SK-N-SH (cell line): ENCODE results near the gene ZMIZ1. TPM values are rescaled to one million over a fixed set of nuclear protein-coding genes. Genes with fewer than 3 reads are reported as not detected.
A peak's percentile ranks its signal among the peaks of the same experiment; 100 is the strongest.

ENCODE experiments used
- CTCF ChIA-PET: fragments of 300-600, 350-600 bp; formaldehyde crosslinking; extraction: SDS; loops from one replicate; lab custom pipeline; 2021; lab: Yijun Ruan, JAX
- POLR2A ChIA-PET: fragments of 350-600 bp; sonication (Branson Sonifier 250); formaldehyde crosslinking; extraction: SDS; loops from one replicate; lab custom pipeline; 2020; ENCODE audit warnings: antibody characterized with exemption, inconsistent platforms; lab: Yijun Ruan, JAX
- DNase-seq: peaks from one replicate; pipeline ENCODE4 v3.0.0; 2012
- H2AFZ ChIP-seq: fragments of 200-600 bp; sonication (generic); 2 replicates; pipeline ENCODE4 v1.8.1; 2016; ENCODE audit warnings: antibody characterized with exemption, mild to moderate bottlenecking, low read depth
- H3F3A ChIP-seq: fragments of 200-600 bp; sonication (generic); replicated peaks from 2 replicates; pipeline ENCODE3; 2016; ENCODE audit warnings: antibody characterized with exemption, mild to moderate bottlenecking; ENCODE audit not compliant: insufficient read depth
- H3K27ac ChIP-seq, 2 experiments: fragments of 200-500 bp in 1 of 2; fragments of 200-600 bp in 1 of 2; sonication (Bioruptor generic) in 1 of 2; sonication (generic), shearing (Covaris generic) in 1 of 2; 2 replicates each; pipeline versions ENCODE4 v1.5.1 to v1.6.1; 2014 to 2016; ENCODE audit warnings: low read depth in 2 of 2, inconsistent platforms in 1 of 2, low read length in 1 of 2, mild to moderate bottlenecking in 1 of 2, mixed read lengths in 1 of 2
- H3K27me3 ChIP-seq: fragments of 200-600 bp; sonication (generic), shearing (Covaris generic); 2 replicates; pipeline ENCODE4 v1.6.1; 2016; ENCODE audit warnings: mixed run types; ENCODE audit not compliant: insufficient read depth
- H3K36me3 ChIP-seq, 2 experiments: fragments of 200-500 bp in 1 of 2; fragments of 200-600 bp in 1 of 2; sonication (Bioruptor generic) in 1 of 2; sonication (generic) in 1 of 2; replicated peaks in 1 of 2; 2 replicates each; pipeline versions ENCODE3 to v1.5.1; 2014 to 2016; ENCODE audit warnings: low read length in 1 of 2, mild to moderate bottlenecking in 1 of 2; ENCODE audit not compliant: insufficient read depth in 2 of 2, control insufficient read depth in 1 of 2
- H3K4me1 ChIP-seq, 2 experiments: fragments of 200-500 bp in 1 of 2; fragments of 200-600 bp in 1 of 2; sonication (Bioruptor generic) in 1 of 2; sonication (generic), shearing (Covaris generic) in 1 of 2; 2 replicates each; pipeline versions ENCODE4 v1.5.1 to v1.6.1; 2014 to 2016; ENCODE audit warnings: low read depth in 1 of 2, low read length in 1 of 2, mixed run types in 1 of 2; ENCODE audit not compliant: insufficient read depth in 2 of 2, control insufficient read depth in 1 of 2
- H3K4me2 ChIP-seq: fragments of 200-600 bp; sonication (generic), shearing (Covaris generic); 2 replicates; pipeline ENCODE4 v1.6.1; 2017; ENCODE audit warnings: mixed run types
- H3K4me3 ChIP-seq, 2 experiments: fragments of 200-500 bp in 1 of 2; fragments of 200-600 bp in 1 of 2; sonication (Bioruptor generic) in 1 of 2; sonication (generic), shearing (Covaris generic) in 1 of 2; 2 replicates each; pipeline versions ENCODE4 v1.5.1 to v1.8.1; 2014 to 2016; ENCODE audit warnings: low read depth in 2 of 2, inconsistent platforms in 1 of 2, low read length in 1 of 2, mild to moderate bottlenecking in 1 of 2, mixed read lengths in 1 of 2, moderate library complexity in 1 of 2
- H3K79me2 ChIP-seq: fragments of 200-600 bp; sonication (generic); 2 replicates; pipeline ENCODE4 v1.8.1; 2017; ENCODE audit warnings: mild to moderate bottlenecking; ENCODE audit not compliant: insufficient read depth
- H3K9ac ChIP-seq: fragments of 200-600 bp; sonication (generic); 2 replicates; pipeline ENCODE4 v1.6.1; 2017; ENCODE audit warnings: mixed run types
- H3K9me2 ChIP-seq: fragments of 200-600 bp; sonication (generic); 2 replicates; pipeline ENCODE4 v1.6.1; 2017; ENCODE audit warnings: mixed run types
- H3K9me3 ChIP-seq: fragments of 200-600 bp; sonication (generic); 2 replicates; pipeline ENCODE4 v1.6.1; 2017; ENCODE audit warnings: mixed run types, mild to moderate bottlenecking, moderate library complexity
- H4K20me1 ChIP-seq: fragments of 200-600 bp; sonication (generic); 2 replicates; pipeline ENCODE4 v1.6.1; 2017; ENCODE audit warnings: mild to moderate bottlenecking, mixed run types; ENCODE audit not compliant: insufficient read depth
- CHD2 ChIP-seq: fragments of 150-350 bp; IDR thresholded peaks from 2 replicates; pipeline ENCODE4 v1.6.1; 2018; ENCODE audit warnings: low read length; ENCODE audit not compliant: partially characterized antibody
- ELF1 ChIP-seq: IDR thresholded peaks from 2 replicates; pipeline ENCODE4 v1.4.0; 2012
- EP300 ChIP-seq, 2 experiments: IDR thresholded peaks; 2 replicates each; pipeline versions ENCODE4 v1.4.0 to v1.6.1; 2012; ENCODE audit warnings: borderline replicate concordance in 1 of 2, low read depth in 1 of 2, low read length in 1 of 2
- FOXJ3 ChIP-seq: sonication (generic); formaldehyde crosslinking; IDR thresholded peaks from 2 replicates; pipeline ENCODE4 v1.5.1; 2020; ENCODE audit warnings: mild to moderate bottlenecking, missing genetic modification reagents
- GABPA ChIP-seq: IDR thresholded peaks from 2 replicates; pipeline ENCODE4 v1.4.0; 2012; ENCODE audit warnings: low read depth, mild to moderate bottlenecking
- JUND ChIP-seq: IDR thresholded peaks from 2 replicates; pipeline ENCODE4 v1.4.0; 2012
- MEF2A ChIP-seq: IDR thresholded peaks from 2 replicates; pipeline ENCODE4 v1.4.0; 2012; ENCODE audit warnings: low read depth, borderline replicate concordance
- NRF1 ChIP-seq: IDR thresholded peaks from 2 replicates; pipeline ENCODE4 v1.6.1; 2012; ENCODE audit warnings: low read depth, mild to moderate bottlenecking, low read length
- RAD21 ChIP-seq: IDR thresholded peaks from 2 replicates; pipeline ENCODE4 v1.6.1; 2012; ENCODE audit warnings: mild to moderate bottlenecking, low read length
- RXRA ChIP-seq: IDR thresholded peaks from 2 replicates; pipeline ENCODE4 v1.4.0; 2012; ENCODE audit warnings: low read depth, mild to moderate bottlenecking, borderline replicate concordance
- TCF12 ChIP-seq: IDR thresholded peaks from 2 replicates; pipeline ENCODE4 v1.4.0; 2012
- TEAD4 ChIP-seq: IDR thresholded peaks from 2 replicates; pipeline ENCODE4 v1.4.0; 2012; ENCODE audit warnings: mild to moderate bottlenecking, borderline replicate concordance; ENCODE audit not compliant: insufficient read depth
- YY1 ChIP-seq: IDR thresholded peaks from 2 replicates; pipeline ENCODE4 v1.4.0; 2012; ENCODE audit warnings: low read depth, mild to moderate bottlenecking
- ZBTB33 ChIP-seq: IDR thresholded peaks from 2 replicates; pipeline ENCODE4 v1.4.0; 2012; ENCODE audit warnings: low read depth, borderline replicate concordance
- WGBS: methylation state at CpG from one replicate; pipeline ENCODE4 v1.1.6; 2017; ENCODE audit warnings: low lambda C conversion rate; 5-methylcytosine and 5-hydroxymethylcytosine counted together
- polyA plus RNA-seq, 3 experiments: library from polyadenylated mRNA; depleted of rRNA; stranded (reverse); fragments of >200 nt; gene quantifications; 2 replicates each; pipeline ENCODE4 v1.2.3, GENCODE V29; 2012
- TF ChIP-seq, protein P1 (sequence below): IDR thresholded peaks from 2 replicates; pipeline ENCODE4; 2012
- TF ChIP-seq, protein P2 (sequence below): fragments of 200-600 bp; sonication (generic); IDR thresholded peaks from 2 replicates; pipeline ENCODE4 v1.6.1; 2017; ENCODE audit warnings: antibody characterized with exemption, mild to moderate bottlenecking, moderate library complexity

Gene ZMIZ1
- polyA plus RNA-seq, 1 of the 3 experiments (the other 2 are of a cell fraction), result 23.5 TPM

- Histone ChIP-seq H3K9me2 (no peaks in the 10 kb centered on the region), H3K9me3 (no peaks in the 10 kb centered on the region), H3K27ac (peak overlapping the region; percentile 60 to 93; a peak in 2 of 4 replicates), H3K79me2 (peaks cover 72% of the 10 kb centered on the region), H3K36me3 (peaks cover 12 to 19% of the 10 kb centered on the region in 2 experiments), H2AFZ (no peak overlapping the region), H4K20me1 (peaks cover 28% of the 10 kb centered on the region; the same call in 1 of the 2 replicates), H3K4me2 (no peak overlapping the region), H3K9ac (no peak overlapping the region), H3F3A (peaks cover 28% of the 10 kb centered on the region), H3K4me3 (no peak overlapping the region), H3K4me1 (peaks cover 51 to 97% of the 10 kb centered on the region in 2 experiments; a peak in 3 of 4 replicates), H3K27me3 (no peaks in the 10 kb centered on the region)
- no peak for DNase-seq
- ChIA-PET CTCF (interaction anchor here (0.8 to 13.4 kb wide), 7 partner anchors 7 to 977 kb away, joined by 3 to 136 read pairs (median 5); no protein-coding TSS in a partner anchor), POLR2A (interaction anchor here (1.3 kb wide), 1 partner anchor 14 kb away, joined by 3 read pairs; no protein-coding TSS in a partner anchor)
- TF ChIP-seq NRF1 (no peak), TCF12 (no peak), MEF2A (no peak), ELF1 (no peak), JUND (no peak), GABPA (no peak), ZBTB33 (no peak), EP300 (IDR thresholded peaks at IDR 0.05; ENCODE audit: borderline replicate concordance in 1 of 2, low read depth in 1 of 2, low read length in 1 of 2) (no peak), YY1 (no peak), CHD2 (no peak), FOXJ3 (CRISPR knock-in tag) (no peak), RAD21 (no peak), RXRA (no peak), TEAD4 (no peak)
- TF ChIP-seq, protein P1, sequence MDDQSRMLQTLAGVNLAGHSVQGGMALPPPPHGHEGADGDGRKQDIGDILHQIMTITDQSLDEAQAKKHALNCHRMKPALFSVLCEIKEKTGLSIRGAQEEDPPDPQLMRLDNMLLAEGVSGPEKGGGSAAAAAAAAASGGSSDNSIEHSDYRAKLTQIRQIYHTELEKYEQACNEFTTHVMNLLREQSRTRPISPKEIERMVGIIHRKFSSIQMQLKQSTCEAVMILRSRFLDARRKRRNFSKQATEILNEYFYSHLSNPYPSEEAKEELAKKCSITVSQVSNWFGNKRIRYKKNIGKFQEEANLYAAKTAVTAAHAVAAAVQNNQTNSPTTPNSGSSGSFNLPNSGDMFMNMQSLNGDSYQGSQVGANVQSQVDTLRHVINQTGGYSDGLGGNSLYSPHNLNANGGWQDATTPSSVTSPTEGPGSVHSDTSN, result no peak
- TF ChIP-seq, protein P2, sequence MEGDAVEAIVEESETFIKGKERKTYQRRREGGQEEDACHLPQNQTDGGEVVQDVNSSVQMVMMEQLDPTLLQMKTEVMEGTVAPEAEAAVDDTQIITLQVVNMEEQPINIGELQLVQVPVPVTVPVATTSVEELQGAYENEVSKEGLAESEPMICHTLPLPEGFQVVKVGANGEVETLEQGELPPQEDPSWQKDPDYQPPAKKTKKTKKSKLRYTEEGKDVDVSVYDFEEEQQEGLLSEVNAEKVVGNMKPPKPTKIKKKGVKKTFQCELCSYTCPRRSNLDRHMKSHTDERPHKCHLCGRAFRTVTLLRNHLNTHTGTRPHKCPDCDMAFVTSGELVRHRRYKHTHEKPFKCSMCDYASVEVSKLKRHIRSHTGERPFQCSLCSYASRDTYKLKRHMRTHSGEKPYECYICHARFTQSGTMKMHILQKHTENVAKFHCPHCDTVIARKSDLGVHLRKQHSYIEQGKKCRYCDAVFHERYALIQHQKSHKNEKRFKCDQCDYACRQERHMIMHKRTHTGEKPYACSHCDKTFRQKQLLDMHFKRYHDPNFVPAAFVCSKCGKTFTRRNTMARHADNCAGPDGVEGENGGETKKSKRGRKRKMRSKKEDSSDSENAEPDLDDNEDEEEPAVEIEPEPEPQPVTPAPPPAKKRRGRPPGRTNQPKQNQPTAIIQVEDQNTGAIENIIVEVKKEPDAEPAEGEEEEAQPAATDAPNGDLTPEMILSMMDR, result no peak
- WGBS, result 93% methylated on average over 9 of the region's 14 CpGs
Measured at GRCh38 chr10:79188154-79188965, 119.6 kb downstream of the ZMIZ1 start.
